ENCODE measurements around the gene UBE2H. TPM values are rescaled to one million over a fixed set of nuclear protein-coding genes. Genes with fewer than 3 reads are reported as not detected.

UBE2H gene
- total RNA-seq, 1 experiment from 2014 or later: 75.1 TPM

GRCh38 chr7:129989466-129989865 is 36.7 kb upstream of the UBE2H start:
- Histone ChIP-seq H2BK15ac (ENCODE audit: low read depth, low read length) (no peak overlapping the region), H2BK12ac (ENCODE audit: insufficient read length, low read depth, low read length) (no peak overlapping the region), H3K23me2 (ENCODE audit: insufficient read length, low read depth, low read length, poor library complexity, severe bottlenecking) (no peaks in the 10 kb centered on the region), H3K18ac (ENCODE audit: insufficient read length, low read depth, low read length) (no peak overlapping the region), H3K9ac (ENCODE audit: extremely low read depth, insufficient read length, low read length) (no peak overlapping the region), H4K91ac (ENCODE audit: insufficient read length, low read depth, low read length) (no peak overlapping the region), H3K79me1 (ENCODE audit: insufficient read depth, low read depth, low read length, poor library complexity, severe bottlenecking) (no peaks in the 10 kb centered on the region), H3K4me1 (ENCODE audit: insufficient read depth, low read length) (no peaks in the 10 kb centered on the region), H2AFZ (ENCODE audit: low read length) (no peak overlapping the region), H3K23ac (ENCODE audit: insufficient read length, low read depth, low read length) (no peak overlapping the region), H2AK5ac (ENCODE audit: insufficient read length, low read length) (no peak overlapping the region), H3K9me3 (ENCODE audit: control insufficient read depth, low read depth, low read length) (no peaks in the 10 kb centered on the region), H3K27me3 (ENCODE audit: insufficient read depth, low read length) (no peaks in the 10 kb centered on the region), H4K20me1 (ENCODE audit: control insufficient read depth, insufficient read depth, insufficient read length) (no peaks in the 10 kb centered on the region), H2BK20ac (ENCODE audit: low read depth, low read length, poor library complexity, severe bottlenecking) (no peak overlapping the region), H2BK120ac (ENCODE audit: low read depth, low read length, poor library complexity, severe bottlenecking) (no peak overlapping the region), H3K14ac (ENCODE audit: insufficient read depth, low read length) (no peak overlapping the region), H4K8ac (replicated peaks; ENCODE audit: insufficient read length, low read depth, low read length) (no peak overlapping the region), H4K5ac (ENCODE audit: insufficient read length, low read depth, low read length) (no peak overlapping the region), H3T11ph (ENCODE audit: low read length) (no peak overlapping the region), H2BK5ac (ENCODE audit: insufficient read length, low read length) (no peak overlapping the region), H3K4ac (ENCODE audit: low read depth, low read length) (no peak overlapping the region), H3K4me2 (ENCODE audit: insufficient read depth, insufficient read length, low read length) (no peak overlapping the region), H3K27ac (ENCODE audit: insufficient read length, low read depth, low read length) (no peak overlapping the region), H3K79me2 (ENCODE audit: insufficient read depth, low read length) (no peaks in the 10 kb centered on the region), H3K56ac (ENCODE audit: insufficient read length, low read depth, low read length) (no peak overlapping the region)
- H3K36me3 Mint-ChIP-seq (ENCODE audit: insufficient read depth in 1 of 3, low read depth in 3 of 3): no peaks in the 10 kb centered on the region
- peaks cover 0 to 5% of the 10 kb centered on the region in 2 experiments; a peak in 1 of 4 replicates for H3K4me1 Mint-ChIP-seq
- no peak overlapping the region for H3K27ac Mint-ChIP-seq
- H3K9me3 Mint-ChIP-seq: no peaks in the 10 kb centered on the region; a peak in 1 of 5 replicates
- no peak for DNase-seq
- no peaks in the 10 kb centered on the region for H3K27me3 Mint-ChIP-seq (ENCODE audit: low read depth)
- no peak overlapping the region for H3K4me3 Mint-ChIP-seq
- WGBS (ENCODE audit: extremely low coverage, insufficient read length, low lambda C conversion rate): no CpG with 5 or more reads among the region's 4 CpGs
- TF ChIP-seq CTCF (conservative IDR thresholded peaks at IDR 0.05): no peak
